Transverse colon (tissue), 4 donors: ENCODE data around the gene LIX1L.

ENCODE experiments used
- POLR2A ChIP-seq: fragments of 450-650 bp; IDR thresholded peaks from one replicate; pipeline ENCODE4 v1.6.1; 2016; ENCODE audit warnings: antibody characterized with exemption, mild to moderate bottlenecking, moderate library complexity
- POLR2AphosphoS5 ChIP-seq, 3 donors: sonication (generic); formaldehyde crosslinking; IDR thresholded peaks; one replicate each; pipeline ENCODE4 v1.6.1; 2016; ENCODE audit warnings: antibody characterized with exemption in 3 of 3
- TF ChIP-seq, protein P1 (sequence below), 5 experiments: fragments of 200-600 bp in 3 of 5; fragments of 450-650 bp in 2 of 5; sonication (generic) in 3 of 5; IDR thresholded peaks; 1 replicate in 2 of 5; 2 replicates in 3 of 5; pipeline ENCODE4 v1.5.1; 2016 to 2017; ENCODE audit warnings: antibody characterized with exemption in 5 of 5, inconsistent platforms in 3 of 5, mild to moderate bottlenecking in 2 of 5, moderate library complexity in 1 of 5

GRCh38 chr1:145953861-145954260, 4.0 kb downstream of the LIX1L start:
- TF ChIP-seq POLR2AphosphoS5 (IDR thresholded peaks at IDR 0.05), result no peak
- no peak for TF ChIP-seq POLR2A
- TF ChIP-seq, protein P1, sequence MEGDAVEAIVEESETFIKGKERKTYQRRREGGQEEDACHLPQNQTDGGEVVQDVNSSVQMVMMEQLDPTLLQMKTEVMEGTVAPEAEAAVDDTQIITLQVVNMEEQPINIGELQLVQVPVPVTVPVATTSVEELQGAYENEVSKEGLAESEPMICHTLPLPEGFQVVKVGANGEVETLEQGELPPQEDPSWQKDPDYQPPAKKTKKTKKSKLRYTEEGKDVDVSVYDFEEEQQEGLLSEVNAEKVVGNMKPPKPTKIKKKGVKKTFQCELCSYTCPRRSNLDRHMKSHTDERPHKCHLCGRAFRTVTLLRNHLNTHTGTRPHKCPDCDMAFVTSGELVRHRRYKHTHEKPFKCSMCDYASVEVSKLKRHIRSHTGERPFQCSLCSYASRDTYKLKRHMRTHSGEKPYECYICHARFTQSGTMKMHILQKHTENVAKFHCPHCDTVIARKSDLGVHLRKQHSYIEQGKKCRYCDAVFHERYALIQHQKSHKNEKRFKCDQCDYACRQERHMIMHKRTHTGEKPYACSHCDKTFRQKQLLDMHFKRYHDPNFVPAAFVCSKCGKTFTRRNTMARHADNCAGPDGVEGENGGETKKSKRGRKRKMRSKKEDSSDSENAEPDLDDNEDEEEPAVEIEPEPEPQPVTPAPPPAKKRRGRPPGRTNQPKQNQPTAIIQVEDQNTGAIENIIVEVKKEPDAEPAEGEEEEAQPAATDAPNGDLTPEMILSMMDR (IDR thresholded peaks at IDR 0.05), result no peak
